HL-60/S4 treated with retinoic acid at 250 ng/mL for 4 days and 3 days (cell line): Measurements from ENCODE around the gene EPHA7.

Experiments
- in situ Hi-C: fragments of 300-500 bp; cut with MboI; formaldehyde crosslinking; loops from 2 replicates; pipeline ENCODE4 v1.7.0; 2022; ENCODE audit warnings: low sequenced_read_pairs

The EPHA7 gene

DNA sequence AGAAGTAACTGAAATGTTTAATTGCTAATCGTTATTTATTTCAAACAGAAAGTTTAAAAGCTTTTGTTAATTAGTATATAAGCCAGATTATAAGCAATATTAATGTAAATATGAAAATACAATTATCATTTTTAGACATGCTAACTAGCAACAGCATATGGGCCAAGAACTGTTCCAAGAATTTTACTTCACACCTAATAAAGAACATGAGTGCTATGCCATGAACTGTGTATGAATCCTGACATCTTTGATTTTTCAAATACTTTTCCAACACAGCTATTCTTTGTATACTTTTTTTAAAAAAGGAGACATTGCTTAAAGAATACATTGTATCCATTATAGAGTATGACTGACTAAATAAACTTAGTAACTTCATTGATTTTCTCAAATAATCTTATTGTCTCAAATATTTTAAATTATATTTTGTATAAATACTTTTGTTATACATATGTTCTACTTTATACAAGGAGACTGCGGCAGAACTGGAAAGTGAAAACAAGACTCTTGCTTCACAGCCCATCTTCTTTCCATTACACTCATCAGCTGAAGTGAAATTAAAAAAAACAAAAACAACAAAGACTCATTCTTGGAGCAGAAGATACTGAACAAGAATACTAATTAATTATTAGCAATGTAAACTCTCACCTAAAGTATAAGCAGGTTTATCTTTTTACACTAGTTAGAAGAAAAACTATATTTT is 89.9 kb downstream of the EPHA7 start:
- in situ Hi-C loops = no loop called here

DNA sequence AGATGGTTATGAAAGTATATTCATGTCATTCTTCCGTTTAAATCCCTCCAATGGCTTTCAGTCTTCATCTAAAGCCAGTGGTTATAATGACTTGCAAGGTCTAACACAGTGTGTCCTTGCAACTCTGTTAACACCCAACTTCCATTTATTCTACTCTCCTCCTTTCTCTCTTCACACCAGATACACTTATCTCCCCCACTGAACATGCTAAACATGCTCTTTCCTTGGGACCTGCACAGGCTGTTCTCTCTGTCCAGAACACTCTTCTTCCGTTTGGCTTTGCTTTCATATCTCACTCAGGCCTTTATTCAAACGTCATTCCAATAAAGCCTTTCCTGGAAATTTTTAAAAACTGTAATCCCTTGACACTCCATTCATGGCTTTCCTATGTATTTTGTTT is 91.5 kb downstream of the EPHA7 start:
- in situ Hi-C loops = no loop called here

DNA sequence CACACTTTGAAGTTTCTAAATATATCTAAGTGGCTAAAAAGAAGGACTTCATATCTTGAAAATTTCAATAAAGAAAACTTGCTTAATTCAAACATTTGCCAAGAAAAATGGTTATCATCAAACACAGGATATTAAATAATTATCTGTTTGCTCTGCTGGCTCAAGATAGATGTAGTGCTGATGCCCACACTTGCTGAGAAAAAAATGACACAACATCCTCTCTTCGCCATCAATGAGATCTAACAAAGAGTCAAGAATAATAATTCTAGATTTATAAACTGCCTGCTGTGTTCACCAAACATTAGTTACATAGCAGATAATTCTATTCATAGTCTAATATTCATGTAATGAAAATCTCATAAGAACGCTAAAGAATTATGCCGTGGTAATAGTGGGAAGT is 93.6 kb downstream of the EPHA7 start:
- in situ Hi-C loops = no loop called here

DNA sequence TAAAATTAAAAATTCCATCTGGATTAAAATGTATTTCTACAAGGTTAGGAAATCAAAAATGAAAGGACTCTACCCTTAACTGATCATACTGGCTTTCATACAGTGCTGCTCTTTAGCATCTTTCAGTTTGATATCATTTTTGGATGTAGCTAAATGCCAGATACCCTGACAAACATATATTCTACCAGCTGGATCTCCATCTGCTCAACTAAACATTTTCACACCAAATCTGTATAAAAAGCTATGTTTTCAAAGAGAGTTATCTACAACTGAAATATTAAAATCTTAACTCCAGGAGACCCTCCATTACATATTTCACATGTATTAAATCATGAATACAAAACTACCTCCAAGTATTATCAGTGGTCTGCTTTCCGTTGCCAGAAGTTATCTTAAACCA is 95.7 kb downstream of the EPHA7 start:
- in situ Hi-C loops = no loop called here

DNA sequence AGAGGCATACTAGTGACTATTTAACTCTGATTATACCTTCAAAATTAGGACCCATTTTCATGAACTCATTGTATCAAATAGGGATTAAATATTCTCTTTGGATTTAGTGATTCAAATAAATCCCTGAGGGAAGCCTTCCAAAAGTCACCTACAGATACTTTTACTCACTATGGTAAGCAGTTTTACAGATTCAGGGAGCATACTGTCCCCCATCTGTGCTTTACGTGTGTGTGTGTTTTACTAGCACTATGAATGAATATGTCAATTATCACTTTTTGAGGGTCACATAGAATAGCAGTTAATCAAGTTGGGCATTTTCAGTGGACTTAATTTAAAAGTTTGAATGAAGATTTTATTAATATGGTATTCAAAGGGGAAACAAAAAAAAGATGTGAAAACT is 96.7 kb downstream of the EPHA7 start:
- in situ Hi-C loops = no loop called here

DNA sequence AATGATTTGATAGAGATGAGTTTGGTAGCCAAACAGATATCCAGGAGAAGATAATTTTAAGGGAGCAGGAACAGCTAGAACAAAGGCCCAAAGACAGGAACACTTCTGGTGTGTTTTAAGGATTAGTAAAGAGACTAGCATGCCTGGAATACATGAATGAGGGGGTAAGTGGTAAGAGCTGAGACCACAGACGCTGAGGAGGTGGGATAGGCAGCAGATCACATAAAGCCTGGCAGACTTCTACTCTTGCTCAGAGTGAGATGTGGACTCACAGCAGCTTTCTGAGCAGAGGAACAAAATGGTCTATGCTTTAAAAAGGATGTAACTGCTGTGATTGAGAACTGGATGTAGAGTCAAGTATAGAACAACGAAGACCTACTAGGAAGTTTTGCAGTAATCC is 100.1 kb downstream of the EPHA7 start:
- in situ Hi-C loops = no loop called here

DNA sequence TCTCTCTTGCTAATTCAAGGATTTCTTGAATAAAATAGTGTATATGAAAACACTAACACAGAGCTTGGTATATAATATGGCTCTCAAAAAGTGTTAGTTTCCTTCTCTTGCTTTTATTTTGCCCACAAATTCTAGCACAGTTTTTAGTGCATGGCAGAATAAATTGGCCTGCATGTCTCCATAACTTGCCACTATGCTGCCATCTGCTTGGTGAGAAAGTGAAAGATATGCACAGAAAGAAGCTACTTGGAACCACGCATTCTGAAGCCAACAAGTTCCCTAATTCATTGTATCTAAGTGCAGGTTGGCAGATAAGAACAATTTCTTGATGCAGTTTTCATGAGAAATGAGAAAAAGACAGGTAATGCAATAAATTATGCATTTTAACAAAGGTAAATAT is 101.2 kb downstream of the EPHA7 start:
- in situ Hi-C loops = no loop called here

DNA sequence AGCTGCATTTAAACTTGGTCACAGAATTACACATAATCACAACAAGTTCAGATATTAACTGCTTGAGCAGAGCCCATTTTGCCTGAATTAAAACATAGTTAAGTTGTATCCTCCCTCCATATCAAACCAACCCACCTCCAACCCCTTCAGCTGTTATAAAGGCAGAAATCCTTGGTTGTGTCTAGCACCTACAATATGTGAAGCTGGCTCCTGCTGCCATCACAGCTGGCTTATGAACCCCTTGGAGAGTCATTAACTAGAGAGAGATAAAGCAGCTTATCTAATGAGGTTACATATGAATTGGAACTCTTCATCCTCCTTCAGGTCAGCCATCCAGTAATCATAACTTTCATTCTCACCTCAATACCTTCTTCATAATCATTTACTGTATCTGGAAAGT is 101.8 kb downstream of the EPHA7 start:
- in situ Hi-C loops = no loop called here

DNA sequence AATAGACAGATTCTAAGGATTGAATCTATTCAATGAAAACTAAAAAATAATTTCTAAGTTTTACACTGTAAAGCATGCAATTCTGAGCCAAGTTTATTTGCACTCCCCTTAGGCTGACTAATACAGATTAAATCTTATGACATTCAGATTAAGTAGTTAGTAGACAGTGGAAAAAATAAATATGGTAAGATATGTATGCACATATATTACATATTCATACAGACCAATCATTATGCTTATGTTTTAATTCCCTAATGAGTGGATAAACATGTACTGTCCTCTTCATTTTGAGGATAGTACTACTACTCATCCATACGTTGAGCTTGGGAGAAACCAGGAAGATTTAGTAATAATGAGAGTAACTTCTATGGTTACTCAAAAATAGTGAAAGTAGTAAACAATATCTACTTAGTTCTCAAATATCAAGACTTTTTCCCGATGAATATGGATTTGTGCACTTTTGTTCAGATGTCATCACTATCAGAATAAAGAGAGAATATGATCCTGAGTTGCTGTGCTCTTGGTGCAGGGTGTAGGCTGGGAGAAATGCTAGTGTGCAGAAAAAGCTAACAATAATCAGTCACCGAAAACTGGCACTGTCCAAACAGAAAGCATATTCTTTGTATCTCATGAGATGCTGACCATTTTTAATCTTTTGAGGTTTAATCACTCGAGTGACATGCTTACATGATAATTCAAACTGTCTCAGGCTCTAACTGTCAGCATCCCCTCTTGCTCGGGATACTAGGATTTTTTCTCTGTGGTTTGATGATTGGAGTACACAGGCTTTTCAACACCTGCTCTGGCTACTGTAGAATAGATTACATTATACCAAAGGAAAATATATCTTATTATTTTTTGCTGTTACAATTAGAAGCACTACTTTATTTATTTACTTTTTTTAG is 111.6 kb downstream of the EPHA7 start:
- in situ Hi-C loops = no loop called here

DNA sequence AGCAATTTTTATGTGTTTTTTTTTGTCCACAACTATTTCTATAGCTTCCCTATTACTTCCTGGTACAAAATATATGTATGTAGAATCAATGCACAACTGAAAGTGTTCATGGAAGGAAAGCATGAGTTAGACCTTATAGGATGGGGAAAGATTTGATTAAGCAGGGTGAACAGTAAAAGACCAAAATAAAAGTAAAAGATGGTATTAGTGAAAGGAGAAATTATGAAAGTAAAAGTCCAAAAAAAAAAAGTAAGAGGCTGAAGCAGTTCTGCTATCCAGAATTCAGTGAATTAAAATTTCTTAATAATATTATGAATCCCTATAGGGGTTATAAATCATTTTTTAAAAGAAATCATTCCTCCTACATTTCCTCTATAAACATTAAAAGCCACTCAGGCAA is 114.3 kb downstream of the EPHA7 start:
- in situ Hi-C loops = no loop called here

DNA sequence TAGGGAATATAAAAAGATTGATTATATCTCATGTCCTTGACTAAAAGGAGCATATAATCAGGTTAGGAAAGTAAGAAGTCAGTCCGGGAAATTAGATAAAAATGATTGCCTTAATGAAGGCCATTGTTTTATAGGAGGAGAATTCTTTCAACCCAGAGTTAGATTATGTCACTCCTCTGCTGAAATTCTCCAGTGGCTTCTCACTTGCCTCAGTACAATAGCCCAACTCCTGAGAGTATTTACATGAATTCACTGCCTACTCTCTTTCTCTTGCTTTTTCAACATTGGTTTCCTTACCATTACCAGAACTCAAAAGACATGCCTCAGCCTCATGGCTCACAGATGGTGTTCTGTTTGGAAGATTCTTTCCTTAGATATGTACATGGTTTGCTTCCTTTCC is 114.9 kb downstream of the EPHA7 start:
- in situ Hi-C loops = no loop called here

DNA sequence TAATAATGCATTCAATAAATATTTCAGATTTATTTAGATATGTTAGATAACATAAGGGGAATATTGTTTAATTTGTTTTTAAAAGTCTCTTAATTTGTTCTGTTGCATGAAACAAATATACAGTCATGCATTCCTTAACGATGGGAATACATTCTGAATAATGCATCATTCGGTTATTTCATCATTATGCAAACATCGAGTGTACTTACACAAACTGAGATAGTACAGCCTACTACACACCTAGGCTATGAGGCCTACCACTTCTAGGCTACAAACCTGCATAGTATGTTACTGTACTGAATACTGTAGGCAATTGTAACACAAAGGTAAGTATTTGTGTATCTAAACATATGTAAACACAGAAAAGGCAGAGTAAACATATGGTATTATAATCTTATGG is 118.7 kb downstream of the EPHA7 start:
- in situ Hi-C loops = no loop called here

DNA sequence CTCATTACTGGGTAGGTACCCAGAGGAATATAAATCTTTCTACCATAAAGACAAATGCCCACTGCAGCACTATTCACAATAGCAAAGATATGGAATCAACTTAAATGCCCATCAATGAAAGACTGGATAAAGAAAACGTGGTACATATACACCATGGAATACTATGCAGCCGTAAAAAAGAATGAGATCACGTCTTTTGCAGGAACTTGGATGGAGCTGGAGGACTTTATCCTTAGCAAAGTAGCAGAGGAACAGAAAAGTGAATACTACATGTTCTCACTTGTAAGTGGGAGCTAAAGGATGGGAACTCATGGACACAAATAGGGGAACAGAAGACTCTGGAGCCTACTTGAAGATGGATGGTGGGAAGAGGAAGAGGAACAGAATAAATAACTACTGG is 119.7 kb downstream of the EPHA7 start:
- in situ Hi-C loops = no loop called here

DNA sequence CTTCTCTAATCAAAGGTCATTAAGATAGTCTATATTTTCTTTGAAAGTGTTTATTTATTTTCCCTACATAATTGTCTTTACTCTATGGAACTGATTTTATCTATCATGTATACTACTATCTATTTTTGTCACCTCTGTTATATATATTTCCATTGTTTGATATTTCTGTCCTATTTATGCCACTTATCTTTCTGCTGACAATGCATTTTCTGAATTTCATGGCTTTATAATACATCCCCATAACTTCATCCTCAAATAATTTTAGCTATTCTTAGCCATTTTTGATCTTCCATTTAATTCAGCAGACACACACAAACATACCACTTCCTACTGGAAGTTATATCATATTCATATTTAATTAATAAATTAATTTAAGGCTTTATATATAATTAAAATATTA is 123.7 kb downstream of the EPHA7 start:
- in situ Hi-C loops = no loop called here

DNA sequence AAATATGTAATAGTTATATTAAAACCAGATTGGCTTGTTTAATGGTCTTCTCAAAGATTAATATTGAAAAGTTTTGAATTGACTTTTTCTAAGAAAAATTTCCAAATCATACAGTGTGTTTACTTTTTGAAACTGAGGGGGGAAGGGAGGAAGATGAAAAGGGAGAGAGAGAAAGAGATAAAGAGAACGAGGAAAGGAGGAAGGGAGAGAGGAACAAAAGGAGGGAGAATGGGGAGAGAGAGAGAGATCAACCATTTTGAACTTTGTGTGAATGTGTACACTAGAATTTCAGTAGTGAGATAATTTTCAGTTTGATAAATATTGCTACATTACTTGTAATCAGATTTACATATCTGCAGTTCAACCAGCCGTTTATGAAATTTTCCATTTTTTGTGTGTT is 124.5 kb downstream of the EPHA7 start:
- in situ Hi-C loops = no loop called here

DNA sequence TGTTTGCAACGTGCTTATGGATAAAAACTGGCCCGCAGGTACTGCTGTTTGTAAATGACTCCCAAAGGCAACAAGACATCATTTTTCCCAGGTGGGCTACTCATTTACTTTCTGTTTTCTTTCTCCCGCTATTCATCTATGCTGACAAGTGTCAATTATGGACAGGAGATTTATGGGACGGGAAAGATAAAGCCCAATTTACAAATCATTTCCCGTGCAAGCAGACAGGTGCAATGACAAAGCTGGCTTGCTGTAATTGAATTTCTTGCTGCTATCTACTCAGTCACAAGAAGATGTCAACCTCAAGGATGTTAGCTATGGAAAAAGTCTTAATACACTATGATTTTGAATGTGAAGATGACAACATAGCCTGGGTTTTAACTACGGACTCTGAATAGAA is 125.5 kb downstream of the EPHA7 start:
- in situ Hi-C loops = no loop called here

DNA sequence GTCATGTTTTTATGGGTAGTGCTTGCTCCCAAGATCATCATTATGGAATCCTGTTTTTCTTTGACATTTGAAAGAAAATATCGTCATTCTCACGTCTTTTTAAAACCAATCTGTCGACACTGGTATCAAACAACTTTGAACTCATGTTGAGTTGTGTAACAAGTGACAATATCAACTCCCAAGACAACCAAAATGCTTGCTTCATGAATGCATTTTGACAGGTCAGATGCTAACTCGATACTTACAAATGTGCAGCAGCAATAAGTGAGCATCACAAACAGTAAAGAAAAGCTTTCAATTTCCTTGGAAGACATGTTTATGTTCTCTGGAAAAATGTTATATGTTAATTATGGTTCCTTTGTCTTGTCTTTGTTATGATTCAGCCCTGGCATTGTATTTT is 125.9 kb downstream of the EPHA7 start:
- in situ Hi-C loops = no loop called here

DNA sequence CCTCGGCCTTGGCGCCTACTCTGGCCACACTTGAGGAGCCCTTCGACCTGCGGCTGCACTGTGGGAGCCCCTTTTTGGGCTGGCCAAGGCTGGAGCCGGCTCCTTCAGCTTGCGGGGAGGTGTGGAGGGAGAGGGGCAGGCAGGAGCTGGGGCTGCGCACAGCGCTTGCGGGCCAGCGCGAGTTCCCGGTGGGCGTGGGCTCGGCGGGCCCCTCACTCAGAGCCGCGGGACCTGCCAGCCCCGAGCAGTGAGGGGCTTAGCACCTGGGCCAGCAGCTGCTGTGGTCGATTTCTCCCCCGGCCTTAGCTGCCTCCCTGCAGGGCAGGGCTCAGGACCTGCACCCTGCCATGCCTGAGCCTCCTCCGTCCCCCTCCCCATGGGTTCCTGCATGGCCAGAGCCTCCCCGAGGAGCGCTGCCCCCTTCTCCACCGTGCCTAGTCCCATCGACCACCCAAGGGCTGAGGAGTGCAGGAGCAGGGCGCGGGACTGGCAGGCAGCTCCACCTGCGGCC is 136.8 kb downstream of the EPHA7 start:
- in situ Hi-C loops = no loop called here

DNA sequence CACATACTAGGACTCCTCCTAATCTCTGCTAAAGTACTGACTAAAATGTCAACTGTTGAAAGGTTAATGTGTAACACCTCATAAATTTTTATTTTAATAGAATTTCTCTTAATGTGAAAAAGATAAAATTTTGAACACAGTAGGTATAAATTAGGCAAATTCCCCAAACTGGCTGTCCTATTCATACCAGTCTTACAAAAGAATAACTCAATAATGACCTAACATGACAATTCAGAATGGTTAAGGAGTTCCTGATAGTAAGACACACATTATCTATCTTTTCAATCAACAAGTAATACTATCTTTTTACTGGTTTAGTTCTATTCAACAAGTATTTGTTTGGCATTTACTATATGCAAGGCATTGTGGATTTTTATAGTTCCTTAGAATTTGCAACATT is 141.1 kb downstream of the EPHA7 start:
- in situ Hi-C loops = no loop called here

DNA sequence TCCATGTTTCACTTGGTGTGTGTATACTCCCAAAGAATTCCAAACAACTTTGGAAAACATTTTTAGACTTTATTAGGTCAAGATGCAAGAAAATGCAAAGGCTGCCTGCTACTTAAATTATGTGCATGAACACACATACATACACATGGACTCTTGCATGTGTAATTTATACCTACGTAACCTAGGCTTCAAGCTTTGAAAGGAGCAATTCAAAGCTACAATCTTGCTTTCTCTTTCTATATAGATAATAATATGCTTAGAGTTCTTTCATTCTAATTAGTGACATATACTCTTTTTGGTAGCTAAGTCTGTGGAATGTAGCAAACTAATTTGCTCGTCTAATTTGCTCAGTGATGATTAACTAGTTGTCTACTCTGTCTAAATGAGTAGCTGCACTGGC is 146.5 kb downstream of the EPHA7 start:
- in situ Hi-C loops = no loop called here

DNA sequence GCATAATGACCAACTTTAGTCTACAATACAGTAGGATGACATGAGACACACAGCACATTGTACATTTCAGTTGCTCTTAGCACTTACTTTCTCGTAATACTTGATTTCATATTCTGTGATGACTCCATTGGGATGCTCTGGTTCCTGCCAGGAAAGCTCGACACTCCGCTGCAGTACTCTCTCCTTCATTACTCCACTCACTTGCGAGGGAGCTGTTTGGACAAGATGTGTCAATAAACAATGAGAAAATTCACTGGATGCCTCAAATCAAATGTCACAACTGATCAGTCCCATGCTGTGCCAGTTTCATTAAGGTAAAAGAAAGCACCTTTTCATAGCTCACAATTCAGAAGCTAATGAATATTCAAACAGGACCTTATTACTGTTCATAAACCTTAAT is 147.1 kb downstream of the EPHA7 start:
- in situ Hi-C loops = no loop called here

DNA sequence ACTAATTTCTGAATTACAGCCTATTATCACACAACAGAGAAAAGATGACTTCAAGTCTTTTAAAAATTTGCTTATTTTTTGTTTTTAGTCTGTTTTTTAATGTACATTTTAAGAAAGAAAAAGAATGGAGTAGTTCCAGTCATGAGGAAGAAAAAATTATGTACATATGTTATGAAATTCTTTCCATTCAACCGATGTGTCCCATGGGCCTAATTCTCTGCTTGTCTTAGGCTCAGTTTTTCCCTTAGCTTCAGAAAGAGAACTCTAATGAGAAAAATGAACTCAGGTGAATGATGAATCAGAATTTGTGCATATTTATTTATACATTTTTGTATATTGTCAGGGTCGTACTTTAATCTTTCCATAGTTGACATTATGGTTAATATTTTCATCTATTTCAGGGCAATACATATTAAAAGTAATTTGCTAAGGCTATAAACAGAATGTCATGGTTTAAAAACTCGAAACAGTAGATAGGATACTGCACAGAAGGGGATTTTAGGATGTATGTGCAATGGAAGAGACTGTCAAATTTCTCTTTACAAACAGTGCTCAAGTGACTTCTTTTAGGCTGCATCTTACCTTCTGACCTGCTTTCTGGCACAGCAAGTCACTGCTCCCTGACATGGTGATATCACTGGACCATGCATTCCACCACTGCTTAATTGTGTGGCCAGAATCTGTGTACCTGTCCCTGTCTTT is 153.1 kb downstream of the EPHA7 start:
- in situ Hi-C loops = no loop called here
